Stimulated activated CD8-positive, alpha-beta memory T cell treated with anti-CD3 and anti-CD28 coated beads, Interleukin-12 subunit alpha, Interleukin-12 subunit beta, amount 100 ng/mL, for 24 hours (primary cell): ENCODE data around the gene ADGRG4.
"Not testable (repeated sequence)": the region's sequence is repeated elsewhere in the genome, so short reads cannot be mapped to it uniquely, and the experiment has no call there.

Source experiments
- DNase-seq: peaks from one replicate; pipeline ENCODE4 v3.0.0-alpha.2; 2020; ENCODE audit errors: extremely low read depth

ADGRG4 gene, protein sequence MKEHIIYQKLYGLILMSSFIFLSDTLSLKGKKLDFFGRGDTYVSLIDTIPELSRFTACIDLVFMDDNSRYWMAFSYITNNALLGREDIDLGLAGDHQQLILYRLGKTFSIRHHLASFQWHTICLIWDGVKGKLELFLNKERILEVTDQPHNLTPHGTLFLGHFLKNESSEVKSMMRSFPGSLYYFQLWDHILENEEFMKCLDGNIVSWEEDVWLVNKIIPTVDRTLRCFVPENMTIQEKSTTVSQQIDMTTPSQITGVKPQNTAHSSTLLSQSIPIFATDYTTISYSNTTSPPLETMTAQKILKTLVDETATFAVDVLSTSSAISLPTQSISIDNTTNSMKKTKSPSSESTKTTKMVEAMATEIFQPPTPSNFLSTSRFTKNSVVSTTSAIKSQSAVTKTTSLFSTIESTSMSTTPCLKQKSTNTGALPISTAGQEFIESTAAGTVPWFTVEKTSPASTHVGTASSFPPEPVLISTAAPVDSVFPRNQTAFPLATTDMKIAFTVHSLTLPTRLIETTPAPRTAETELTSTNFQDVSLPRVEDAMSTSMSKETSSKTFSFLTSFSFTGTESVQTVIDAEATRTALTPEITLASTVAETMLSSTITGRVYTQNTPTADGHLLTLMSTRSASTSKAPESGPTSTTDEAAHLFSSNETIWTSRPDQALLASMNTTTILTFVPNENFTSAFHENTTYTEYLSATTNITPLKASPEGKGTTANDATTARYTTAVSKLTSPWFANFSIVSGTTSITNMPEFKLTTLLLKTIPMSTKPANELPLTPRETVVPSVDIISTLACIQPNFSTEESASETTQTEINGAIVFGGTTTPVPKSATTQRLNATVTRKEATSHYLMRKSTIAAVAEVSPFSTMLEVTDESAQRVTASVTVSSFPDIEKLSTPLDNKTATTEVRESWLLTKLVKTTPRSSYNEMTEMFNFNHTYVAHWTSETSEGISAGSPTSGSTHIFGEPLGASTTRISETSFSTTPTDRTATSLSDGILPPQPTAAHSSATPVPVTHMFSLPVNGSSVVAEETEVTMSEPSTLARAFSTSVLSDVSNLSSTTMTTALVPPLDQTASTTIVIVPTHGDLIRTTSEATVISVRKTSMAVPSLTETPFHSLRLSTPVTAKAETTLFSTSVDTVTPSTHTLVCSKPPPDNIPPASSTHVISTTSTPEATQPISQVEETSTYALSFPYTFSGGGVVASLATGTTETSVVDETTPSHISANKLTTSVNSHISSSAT (N-terminal part only)

DNA sequence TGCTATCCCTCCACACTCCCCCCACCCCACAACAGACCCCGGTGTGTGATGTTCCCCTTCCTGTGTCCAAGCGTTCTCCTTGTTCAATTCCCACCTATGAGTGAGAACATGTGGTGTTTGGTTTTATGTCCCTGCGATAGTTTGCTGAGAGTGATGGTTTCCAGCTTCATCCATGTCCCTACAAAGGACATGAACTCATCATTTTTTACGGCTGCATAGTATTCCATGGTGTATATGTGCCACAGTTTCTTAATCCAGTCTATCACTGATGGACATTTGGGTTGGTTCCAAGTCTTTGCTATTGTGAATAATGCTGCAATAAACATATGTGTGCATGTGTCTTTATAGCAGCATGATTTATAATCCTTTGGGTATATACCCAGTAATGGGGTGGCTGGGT is at the start of gene ADGRG4:
Gene ADGRG4 (plus strand): TSS at position 243 of the 400 bp plus-strand sequence. CDS start 7,815 bp downstream, outside the sequence.
- not testable (repeated sequence) for DNase-seq

GRCh38 chrX:136251041-136251991 is 49.4 kb upstream of the ADGRG4 start, which contains the start of gene MAP7D3:
Gene MAP7D3, minus strand, starts transcription at chrX:136251400. Its CDS starts 42 bp downstream, at chrX:136251358.
- DNase-seq = peak; percentile 28

DNA sequence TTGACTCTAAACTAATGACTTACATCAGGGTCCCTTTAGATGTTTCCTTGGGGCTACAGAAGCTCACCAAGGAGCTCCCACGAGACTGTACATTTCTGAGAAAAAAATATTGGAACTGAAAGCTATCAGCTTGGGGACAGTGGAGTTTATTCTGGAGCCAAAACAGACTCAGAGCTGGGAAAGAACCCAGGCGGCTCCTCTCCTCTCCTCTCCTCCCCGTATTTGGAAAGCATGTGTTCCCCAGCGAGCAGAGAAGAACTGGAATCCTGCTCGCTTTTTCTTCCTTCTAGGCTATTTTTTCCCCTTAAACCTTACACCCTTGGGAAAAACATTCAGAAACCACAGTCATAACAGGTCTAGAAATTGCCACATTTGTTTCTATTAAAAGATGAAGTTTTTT is 45.2 kb upstream of the ADGRG4 start:
- no peak for DNase-seq

DNA sequence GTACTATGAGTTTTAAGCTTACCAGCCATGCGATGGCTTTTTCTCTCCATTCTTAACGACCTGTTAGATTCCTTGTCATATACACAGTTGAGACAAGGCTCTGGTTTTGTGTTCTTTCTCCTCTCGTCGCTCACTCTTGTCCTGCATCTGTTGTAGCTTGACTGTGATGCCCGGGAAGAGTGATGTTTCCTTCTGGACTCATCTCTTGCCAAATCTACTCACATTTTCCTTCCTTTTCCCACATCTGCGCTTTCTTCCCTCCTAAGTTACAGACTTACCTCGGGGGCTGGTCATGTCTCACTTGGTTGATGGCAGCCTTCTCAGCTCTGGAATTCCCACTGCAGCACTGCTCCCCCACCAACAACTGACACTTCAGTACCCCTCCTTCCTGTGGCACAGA is 44.7 kb upstream of the ADGRG4 start:
- DNase-seq = no peak

GRCh38 chrX:136258951-136259350 is 41.8 kb upstream of the ADGRG4 start:
- DNase-seq = no peak

DNA sequence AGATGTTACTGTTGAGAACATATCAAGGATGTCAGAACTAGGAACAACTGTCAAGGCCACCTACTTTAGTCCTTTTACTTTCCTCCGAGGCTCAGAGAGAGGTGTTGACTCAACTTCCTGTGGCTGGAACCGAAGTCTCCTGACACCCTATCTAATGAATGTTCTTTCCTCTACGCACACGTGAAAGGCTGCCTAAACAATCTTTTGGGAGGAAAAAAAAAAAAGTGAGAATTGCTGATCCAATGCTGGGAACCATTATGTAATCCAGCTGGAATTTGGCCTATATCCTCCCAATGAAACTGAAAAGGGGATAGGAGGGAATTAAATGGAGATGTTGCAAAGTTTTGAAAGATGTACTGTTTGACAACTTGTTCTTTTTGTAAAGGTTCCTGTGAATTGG is 41.2 kb upstream of the ADGRG4 start:
- DNase-seq = no peak

DNA sequence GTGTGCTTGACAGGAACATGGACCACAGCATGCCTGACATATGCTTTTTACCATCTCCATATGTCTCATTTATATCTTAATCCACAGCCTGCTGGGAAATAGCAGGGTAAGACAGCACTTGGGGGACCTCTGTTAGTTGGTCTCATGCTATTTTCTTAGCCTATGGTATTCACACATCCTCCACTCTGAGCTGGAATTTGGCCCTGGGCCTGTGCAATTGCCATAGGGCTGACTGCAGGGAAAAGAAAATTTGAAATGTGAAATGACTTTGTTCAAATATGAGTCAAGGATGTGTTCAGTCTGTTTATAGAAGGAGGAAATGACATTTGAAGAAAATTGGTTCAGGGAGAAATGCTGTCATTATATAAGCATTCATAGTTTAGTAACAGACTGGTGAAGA is 40.0 kb upstream of the ADGRG4 start:
- no peak for DNase-seq

- no peak for DNase-seq
These were observed 39.4 kb upstream of the ADGRG4 start for GRCh38 chrX:136261321-136261720.

DNA sequence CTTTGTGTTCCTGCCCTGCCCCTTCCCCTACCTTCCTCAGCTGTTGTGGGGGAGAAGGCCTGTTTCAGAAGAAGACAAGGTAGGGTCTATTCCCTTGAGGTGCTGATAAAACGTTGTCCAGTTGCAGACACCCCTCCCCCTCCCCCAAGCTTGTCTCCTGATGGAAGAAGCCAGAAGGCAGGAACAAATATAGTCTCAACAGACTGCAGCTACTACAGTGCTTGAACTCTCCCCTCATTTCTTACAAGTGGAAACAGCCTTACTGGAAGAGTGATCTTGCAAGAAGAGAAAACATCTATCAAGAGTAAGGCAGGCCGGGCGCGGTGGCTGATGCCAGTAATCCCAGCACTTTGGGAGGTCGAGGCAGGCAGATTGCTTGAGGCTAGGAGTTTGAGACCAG is 38.5 kb upstream of the ADGRG4 start:
- no peak for DNase-seq

DNA sequence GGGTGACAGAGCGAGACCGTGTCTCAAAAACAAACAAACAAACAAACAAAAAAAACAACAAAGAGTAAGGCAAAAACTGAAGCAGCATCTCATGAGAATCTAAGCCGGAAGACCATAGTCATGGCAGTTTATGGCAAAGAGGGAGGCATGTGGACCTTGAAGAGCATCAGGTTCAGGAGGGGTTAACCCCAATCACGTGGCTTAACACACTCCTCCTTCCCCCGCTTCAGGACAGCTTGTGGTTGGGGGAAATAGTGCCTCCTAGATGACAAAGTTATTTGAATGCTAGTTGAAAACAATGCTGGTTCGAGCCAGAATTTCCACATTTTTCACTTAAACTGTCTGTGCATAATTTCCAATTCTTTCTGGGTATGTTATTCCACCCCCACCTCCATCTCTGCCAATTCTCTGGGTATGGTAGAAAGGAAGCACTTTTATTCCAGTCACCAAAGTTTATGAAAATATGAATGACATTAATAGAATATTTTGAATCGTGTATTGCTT is 37.9 kb upstream of the ADGRG4 start:
- no peak for DNase-seq

DNA sequence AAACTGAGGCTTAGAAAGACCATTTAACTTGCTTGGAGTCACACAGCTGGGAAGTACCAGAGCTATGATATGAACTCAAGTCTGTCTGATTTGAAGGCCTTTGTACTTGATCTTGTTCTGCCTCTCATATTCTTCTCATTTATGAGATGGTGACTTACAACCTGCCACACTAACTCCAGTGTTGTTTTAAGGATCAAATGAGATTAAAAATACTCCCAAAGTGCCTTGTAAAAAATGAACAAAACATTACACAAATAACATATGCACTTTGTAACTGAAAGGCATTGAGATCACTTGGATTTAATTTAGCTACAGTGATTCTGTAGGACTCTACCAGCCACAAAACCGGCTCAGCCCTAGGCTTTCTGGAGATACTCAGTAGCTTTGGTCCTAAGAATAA is 33.9 kb upstream of the ADGRG4 start:
- no peak for DNase-seq

- DNase-seq = no peak
These were observed 32.4 kb upstream of the ADGRG4 start for GRCh38 chrX:136268051-136269048.

- DNase-seq = no peak
These were observed 30.8 kb upstream of the ADGRG4 start for GRCh38 chrX:136269921-136270320.

GRCh38 chrX:136271300-136271699 is 29.5 kb upstream of the ADGRG4 start:
- DNase-seq = no peak

- no peak for DNase-seq
These were observed 28.4 kb upstream of the ADGRG4 start for GRCh38 chrX:136272325-136272724.

- DNase-seq = no peak
These were observed 26.8 kb upstream of the ADGRG4 start for GRCh38 chrX:136273986-136274385.

- no peak for DNase-seq
These were observed 25.2 kb upstream of the ADGRG4 start for GRCh38 chrX:136275553-136275952.

- not testable (repeated sequence) for DNase-seq
These were observed 14.4 kb upstream of the ADGRG4 start for GRCh38 chrX:136286375-136286774.

DNA sequence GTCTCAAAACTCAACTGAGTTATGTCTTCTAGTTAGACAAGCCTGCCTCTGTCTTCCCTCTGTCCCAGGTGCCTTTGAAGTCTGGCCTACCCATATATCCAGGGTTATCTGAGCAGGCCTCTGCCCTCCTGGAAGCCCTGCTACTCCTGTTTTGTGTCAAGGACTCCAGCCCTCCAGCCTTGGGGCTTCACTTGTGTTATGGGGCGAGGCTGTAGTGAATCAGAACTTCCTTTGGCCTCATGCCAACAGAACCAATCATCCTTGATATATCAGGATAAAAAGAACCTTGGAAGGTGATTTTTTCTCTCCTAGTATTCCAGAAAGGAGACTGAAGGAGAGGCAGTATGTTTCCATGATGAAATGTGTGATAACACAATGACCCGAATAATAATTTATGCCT is 8.9 kb upstream of the ADGRG4 start:
- DNase-seq = no peak
